BJ (cell line): Measurements from ENCODE around the gene CALD1. TPM values are rescaled to one million over a fixed set of nuclear protein-coding genes. Genes with fewer than 3 reads are reported as not detected.

Experiments used
- CTCF ChIA-PET: fragments of 350-600 bp; formaldehyde crosslinking; extraction: SDS; loops from one replicate; lab custom pipeline; 2021; ENCODE audit warnings: antibody characterized with exemption, inconsistent platforms; lab: Yijun Ruan, JAX
- POLR2A ChIA-PET: fragments of 300-600 bp; sonication (Branson Sonifier 250); formaldehyde crosslinking; extraction: SDS; loops from one replicate; lab custom pipeline; 2021; ENCODE audit warnings: antibody characterized with exemption; lab: Charles Lee
- DNase-seq: peaks from one replicate; pipeline ENCODE4 v3.0.0-alpha.2; 2011; ENCODE audit warnings: low read depth
- H3K27me3 ChIP-seq: 2 replicates; pipeline ENCODE4 v1.6.0; 2011; ENCODE audit warnings: low read length; ENCODE audit not compliant: control insufficient read depth, insufficient read depth
- H3K36me3 ChIP-seq: 2 replicates; pipeline ENCODE4 v1.5.1; 2011; ENCODE audit warnings: low read length; ENCODE audit not compliant: control insufficient read depth, insufficient read depth
- H3K4me3 ChIP-seq: 2 replicates; pipeline ENCODE4 v1.5.1; 2011; ENCODE audit warnings: low read depth, mild to moderate bottlenecking, control low read depth, low read length
- CTCF ChIP-seq: IDR thresholded peaks from 2 replicates; pipeline ENCODE4 v1.5.1; 2011; ENCODE audit warnings: low read depth, mild to moderate bottlenecking, control low read depth, inconsistent platforms, low read length, moderate library complexity; ENCODE audit not compliant: insufficient read depth
- polyA plus RNA-seq: library from polyadenylated mRNA; depleted of rRNA; stranded (reverse); fragments of >200 nt; gene quantifications from 2 replicates; pipeline ENCODE4 v1.2.3, GENCODE V29; 2011

Gene CALD1
- polyA plus RNA-seq, 1 experiment, result 1,629 TPM

- ChIA-PET POLR2A (no interaction called here), CTCF (no interaction called here)
- DNase-seq, result no peak
- no peaks in the 10 kb centered on the region for H3K27me3 ChIP-seq
- peaks cover 12% of the 10 kb centered on the region for H3K36me3 ChIP-seq
- no peak overlapping the region for H3K4me3 ChIP-seq
- no peak for TF ChIP-seq CTCF
Measured at GRCh38 chr7:134802762-134803161, 23.3 kb downstream of the CALD1 start.

GRCh38 chr7:134804351-134804750 is 24.9 kb downstream of the CALD1 start:
- no peak for DNase-seq
- TF ChIP-seq CTCF, result no peak
- ChIA-PET CTCF (interaction anchor here (0.7 to 1.4 kb wide), 2 partner anchors 21 to 80 kb away, joined by 3 read pairs; no protein-coding TSS in a partner anchor), POLR2A (no interaction called here)
- Histone ChIP-seq H3K36me3 (peaks cover 10% of the 10 kb centered on the region), H3K4me3 (no peak overlapping the region), H3K27me3 (no peaks in the 10 kb centered on the region)

GRCh38 chr7:134804854-134805253 is 25.4 kb downstream of the CALD1 start:
- H3K4me3 ChIP-seq, result no peak overlapping the region
- ChIA-PET POLR2A (no interaction called here), CTCF (interaction anchor here (0.9 to 1.4 kb wide), 2 partner anchors 80 to 114 kb away, joined by 3 read pairs; no protein-coding TSS in a partner anchor)
- no peaks in the 10 kb centered on the region for H3K27me3 ChIP-seq
- H3K36me3 ChIP-seq, result peaks cover 10% of the 10 kb centered on the region
- no peak for DNase-seq
- no peak for TF ChIP-seq CTCF

GRCh38 chr7:134806197-134806596 is 26.8 kb downstream of the CALD1 start:
- Histone ChIP-seq H3K4me3 (no peak overlapping the region), H3K27me3 (no peaks in the 10 kb centered on the region), H3K36me3 (peaks cover 12% of the 10 kb centered on the region)
- ChIA-PET CTCF (no interaction called here), POLR2A (no interaction called here)
- no peak for TF ChIP-seq CTCF
- DNase-seq, result no peak

- H3K4me3 ChIP-seq, result no peak overlapping the region
- ChIA-PET POLR2A (no interaction called here), CTCF (interaction anchor here (1.6 kb wide), 1 partner anchor 118 kb away, joined by 4 read pairs; no protein-coding TSS in a partner anchor)
- no peak for DNase-seq
- TF ChIP-seq CTCF, result no peak
- peaks cover 14% of the 10 kb centered on the region for H3K36me3 ChIP-seq
- H3K27me3 ChIP-seq, result no peaks in the 10 kb centered on the region
Measured at GRCh38 chr7:134809616-134810015, 30.2 kb downstream of the CALD1 start.
